GM12801 (cell line): ENCODE data around the gene ABHD4.

ENCODE experiments used
- CTCF ChIP-seq: IDR thresholded peaks from one replicate; pipeline ENCODE4 v1.5.1; 2011; ENCODE audit warnings: control low read depth; ENCODE audit not compliant: insufficient read length; ENCODE audit errors: extremely low read depth

Gene ABHD4

GRCh38 chr14:22598099-22598895 lies at the start of gene ABHD4:
ABHD4 (plus strand) TSS chr14:22598300; CDS start chr14:22598307, 7 bp downstream.
- no peak for TF ChIP-seq CTCF

- no peak for TF ChIP-seq CTCF
Observed at GRCh38 chr14:22549324-22549962, 48.7 kb upstream of the ABHD4 start.

GRCh38 chr14:22549981-22550673 lies 48.0 kb upstream of the ABHD4 start:
- no peak for TF ChIP-seq CTCF

- TF ChIP-seq CTCF, result no peak
Observed at GRCh38 chr14:22551605-22551997, 46.5 kb upstream of the ABHD4 start.

GRCh38 chr14:22552001-22552826 lies 45.9 kb upstream of the ABHD4 start:
- no peak for TF ChIP-seq CTCF

- TF ChIP-seq CTCF, result no peak
Observed at GRCh38 chr14:22552827-22553076, 45.3 kb upstream of the ABHD4 start.

GRCh38 chr14:22553445-22553844 lies 44.7 kb upstream of the ABHD4 start:
- TF ChIP-seq CTCF, result no peak
